GM19239 (cell line): ENCODE results near the gene ZNF543.

Source experiments
- DNase-seq: peaks from one replicate; pipeline ENCODE4 v3.0.0; 2011; ENCODE audit warnings: low spot score; ENCODE audit not compliant: insufficient read length
- FAIRE-seq: peaks from 2 replicates; lab custom pipeline; 2011; peaks lifted over from hg19 to GRCh38; lab: Jason Lieb, UNC

ZNF543 gene

DNA sequence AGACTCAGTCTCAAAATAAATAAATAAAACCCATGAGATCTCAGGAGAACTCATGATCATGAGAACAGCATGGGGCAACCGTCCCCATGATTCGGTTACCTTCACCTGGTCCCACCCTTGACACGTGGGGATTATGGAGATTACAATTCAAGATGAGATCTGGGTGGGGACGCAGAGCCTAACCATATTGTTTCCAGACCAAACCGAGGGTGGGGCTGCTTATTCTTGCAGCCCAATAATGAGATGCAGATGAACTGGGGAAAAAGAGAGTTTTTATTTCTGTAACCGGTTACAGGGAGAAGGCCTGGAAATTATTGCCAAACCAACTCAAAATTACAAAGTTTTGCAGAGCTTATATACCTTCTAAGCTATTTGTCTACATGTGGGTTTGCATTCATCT lies 55.9 kb downstream of the ZNF543 start:
- no peak for DNase-seq
- no peak for FAIRE-seq

DNA sequence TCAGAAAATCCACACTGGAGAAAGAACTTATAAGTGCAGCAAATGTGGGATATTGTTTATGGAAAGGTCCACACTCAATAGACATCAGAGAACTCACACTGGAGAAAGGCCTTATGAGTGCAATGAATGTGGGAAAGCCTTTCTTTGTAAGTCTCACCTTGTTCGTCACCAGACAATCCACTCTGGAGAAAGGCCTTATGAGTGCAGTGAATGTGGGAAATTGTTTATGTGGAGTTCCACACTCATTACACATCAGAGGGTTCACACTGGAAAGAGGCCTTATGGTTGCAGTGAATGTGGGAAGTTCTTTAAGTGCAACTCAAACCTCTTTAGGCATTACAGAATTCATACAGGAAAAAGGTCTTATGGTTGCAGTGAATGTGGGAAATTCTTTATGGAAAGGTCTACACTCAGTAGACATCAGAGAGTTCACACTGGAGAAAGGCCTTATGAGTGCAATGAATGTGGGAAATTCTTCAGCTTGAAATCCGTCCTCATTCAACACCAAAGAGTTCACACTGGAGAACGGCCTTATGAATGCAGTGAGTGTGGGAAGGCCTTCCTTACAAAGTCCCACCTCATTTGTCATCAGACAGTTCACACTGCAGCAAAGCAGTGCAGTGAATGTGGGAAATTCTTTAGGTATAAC lies 57.4 kb downstream of the ZNF543 start:
- DNase-seq (no peak), FAIRE-seq (no peak)
